Metanephros (tissue), 1 donor: ENCODE results near the gene ZNF784. TPM values are rescaled to one million over a fixed set of nuclear protein-coding genes. Genes with fewer than 3 reads are reported as not detected.

ENCODE experiments used
- total RNA-seq: library from RNA; depleted of rRNA; stranded (reverse); fragments of >200 nt; gene quantifications from one replicate; pipeline ENCODE4 v1.2.3, GENCODE V29; 2014

The ZNF784 gene, protein sequence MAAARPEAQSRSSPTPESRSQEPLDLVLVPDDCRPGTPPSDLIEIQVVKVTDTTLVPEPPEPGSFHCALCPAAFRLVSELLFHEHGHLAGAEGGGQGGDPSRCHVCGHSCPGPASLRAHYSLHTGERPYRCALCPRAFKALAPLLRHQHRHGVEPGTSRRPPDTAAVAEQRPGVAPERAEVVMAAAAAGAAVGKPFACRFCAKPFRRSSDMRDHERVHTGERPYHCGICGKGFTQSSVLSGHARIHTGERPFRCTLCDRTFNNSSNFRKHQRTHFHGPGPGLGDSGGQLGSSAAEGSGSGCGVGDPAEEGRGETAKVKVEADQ
- total RNA-seq: 14.7 TPM

DNA sequence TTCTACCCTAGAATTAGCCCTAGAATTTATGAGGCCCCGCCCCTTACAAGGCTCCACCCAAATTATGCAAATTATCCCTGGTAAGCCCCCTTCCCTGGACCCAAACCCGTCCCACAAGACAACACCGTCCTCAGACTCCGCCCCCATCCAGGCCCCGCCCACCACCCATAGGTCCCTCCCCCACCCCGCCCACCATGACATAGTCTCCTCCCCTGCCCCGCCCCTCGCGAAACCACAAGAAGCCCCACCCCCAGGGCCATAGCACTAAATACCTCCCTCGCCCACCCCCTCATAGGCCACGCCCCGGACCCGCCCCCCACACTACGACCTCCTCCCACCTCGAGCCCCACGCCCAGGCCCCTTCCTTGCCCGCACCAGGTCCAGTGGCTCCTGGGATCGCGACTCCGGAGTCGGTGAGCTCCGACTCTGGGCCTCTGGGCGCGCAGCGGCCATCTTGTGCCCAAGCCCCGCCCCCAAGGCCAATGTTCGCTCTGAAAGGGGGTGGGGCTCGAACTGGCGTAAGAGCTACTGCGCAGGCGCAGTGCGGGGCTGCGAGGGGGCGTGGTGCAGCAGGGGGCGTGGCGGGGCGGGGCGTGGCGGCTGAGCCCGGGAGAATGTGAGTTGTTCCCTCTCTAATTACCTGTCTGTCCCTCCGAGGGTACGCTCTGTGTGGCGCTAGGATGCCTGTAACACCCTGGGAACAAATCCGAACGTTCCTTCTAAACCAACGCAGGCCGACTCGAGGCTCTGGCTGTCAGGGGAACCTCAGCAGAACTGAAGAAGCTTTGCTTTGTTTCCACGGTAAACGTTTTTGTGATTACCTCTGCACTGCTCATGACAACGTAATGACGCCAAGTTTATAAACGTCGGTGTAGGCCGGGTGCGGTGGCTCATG is at the start of gene ZNF784:
Gene ZNF784 (minus strand): TSS at position 458 of the 895 bp plus-strand sequence. CDS start 5 bp downstream, at position 453.

DNA sequence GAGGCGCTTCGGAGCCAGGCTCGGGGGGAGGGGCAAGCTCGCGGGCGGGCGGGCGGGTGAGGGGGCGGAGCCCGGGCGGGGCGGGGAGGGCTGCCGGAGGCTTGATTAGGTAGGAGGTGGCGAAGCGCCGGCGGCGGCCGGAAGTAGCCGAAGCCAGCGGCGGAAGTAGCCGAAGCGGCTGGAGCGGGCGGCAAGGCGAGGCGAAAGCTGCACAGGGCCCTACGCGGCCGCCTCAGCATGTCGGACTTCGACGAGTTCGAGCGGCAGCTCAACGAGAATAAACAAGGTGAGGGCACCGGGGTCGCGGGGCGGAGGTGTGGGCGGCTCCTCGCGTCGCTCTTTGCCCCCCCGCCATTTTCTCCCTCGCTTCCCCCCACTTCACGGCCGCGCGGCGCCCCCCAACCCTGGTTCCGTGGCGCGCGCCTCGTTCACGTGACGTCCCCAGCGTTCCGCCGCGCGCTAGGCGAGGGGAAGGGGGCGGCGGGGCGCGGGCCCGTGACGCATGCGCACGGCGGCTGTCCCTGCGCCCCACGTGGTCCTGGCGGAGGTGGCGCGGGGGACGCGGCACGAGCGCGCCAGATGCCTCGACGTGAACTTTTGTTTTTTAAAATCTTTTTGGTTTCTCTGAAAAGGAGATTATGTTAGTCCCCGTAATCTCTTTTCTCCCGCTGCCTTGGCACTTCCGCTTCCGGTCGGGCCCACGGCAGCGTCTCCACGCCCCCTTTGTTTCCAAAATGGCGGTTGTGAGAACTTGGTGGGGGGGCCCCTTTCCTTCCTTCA is 30.7 kb upstream of the ZNF784 start, which contains the start of gene U2AF2:
Gene U2AF2 (plus strand): TSS at position 168 of the 780 bp plus-strand sequence. CDS start 70 bp downstream, at position 238.

DNA sequence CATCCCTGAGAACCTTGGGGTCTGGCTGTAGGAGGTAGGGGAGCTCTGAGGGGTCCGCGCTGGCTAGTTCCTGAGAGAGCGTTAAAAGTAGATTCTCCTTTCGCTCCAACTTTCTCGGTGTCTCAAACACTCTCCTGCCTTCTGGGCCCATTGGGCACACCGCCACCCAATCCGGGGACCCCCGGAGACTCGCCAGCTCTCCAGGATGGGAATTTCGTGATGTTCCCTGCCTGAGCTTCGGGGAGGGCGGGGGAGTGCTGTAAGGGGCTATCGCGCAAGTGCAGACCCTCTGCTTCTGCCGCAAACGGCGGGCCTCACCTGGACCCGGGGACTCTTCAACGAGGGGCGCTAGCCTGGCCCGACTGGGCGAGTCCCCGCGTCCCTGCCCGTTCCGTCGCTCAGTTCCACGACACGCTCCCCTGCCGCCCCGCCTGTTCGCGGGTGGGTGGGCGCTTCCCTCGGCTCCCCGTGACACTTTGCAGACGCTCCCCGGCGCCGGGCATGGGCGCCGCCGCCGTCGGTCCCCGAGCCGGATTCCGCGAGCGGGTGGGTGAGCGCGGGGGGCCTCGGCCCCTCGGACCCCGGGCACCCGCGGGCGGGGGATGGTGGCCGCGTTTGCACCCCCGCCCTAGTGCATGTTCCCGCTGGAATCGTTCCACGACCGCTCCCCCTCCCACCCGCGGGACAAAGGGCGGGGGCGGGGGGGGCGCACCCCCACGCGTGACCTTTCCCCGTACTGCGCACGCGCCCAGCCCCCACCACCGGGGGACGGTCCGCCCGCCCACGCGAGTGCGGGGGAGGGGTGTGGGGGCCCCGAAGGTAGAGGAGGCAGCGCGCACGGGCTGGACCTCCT is 23.6 kb upstream of the ZNF784 start, which contains the start of gene CCDC106:
Gene CCDC106 (plus strand): TSS at position 481 of the 853 bp plus-strand sequence. CDS start 835 bp downstream, outside the sequence.

DNA sequence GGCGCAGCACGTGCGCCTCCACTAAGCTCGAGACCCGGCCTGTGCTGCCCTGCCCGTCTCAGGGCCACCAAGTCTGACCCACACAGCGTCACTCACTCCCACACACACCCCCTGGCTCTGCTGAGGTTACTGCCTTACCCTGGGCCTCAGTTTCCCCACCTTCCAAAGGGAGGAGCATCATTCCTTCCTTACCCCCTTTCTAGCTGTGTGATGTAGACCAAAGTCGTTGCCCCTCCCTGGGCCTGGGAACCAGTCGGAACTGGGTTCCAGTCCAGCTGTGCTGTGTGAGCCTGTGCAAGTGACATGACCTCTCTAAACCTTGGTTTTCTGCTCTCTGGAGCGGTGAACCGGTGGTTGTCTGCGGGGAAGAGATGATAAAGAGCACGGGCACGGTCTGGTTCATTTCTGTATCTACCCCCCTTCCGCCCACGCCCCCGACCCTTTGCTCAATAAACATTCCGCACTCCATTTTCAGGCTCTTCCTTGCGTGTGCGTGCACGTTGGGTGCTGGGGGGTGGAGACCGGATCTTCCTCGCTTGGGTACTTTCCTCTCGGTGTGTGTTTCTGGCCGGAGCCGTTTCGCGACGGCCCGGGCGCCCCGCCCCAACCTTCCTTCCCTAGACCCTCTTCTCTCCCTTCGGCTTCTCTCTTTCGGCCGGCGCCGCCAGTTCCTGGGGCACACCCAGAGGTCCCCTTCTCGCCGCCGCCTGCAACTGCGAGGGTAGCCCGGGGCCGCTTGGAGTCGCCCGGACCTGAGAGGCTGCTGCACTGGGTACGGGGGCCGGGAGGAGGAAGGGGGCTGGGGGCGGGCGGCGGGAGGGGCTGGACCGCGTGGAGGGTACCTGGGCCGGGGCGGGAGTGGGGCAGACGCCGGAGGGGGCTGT is 18.9 kb upstream of the ZNF784 start, which contains the start of gene ZNF581:
Gene ZNF581 (plus strand): TSS at position 647 of the 884 bp plus-strand sequence. CDS start 923 bp downstream, outside the sequence.

DNA sequence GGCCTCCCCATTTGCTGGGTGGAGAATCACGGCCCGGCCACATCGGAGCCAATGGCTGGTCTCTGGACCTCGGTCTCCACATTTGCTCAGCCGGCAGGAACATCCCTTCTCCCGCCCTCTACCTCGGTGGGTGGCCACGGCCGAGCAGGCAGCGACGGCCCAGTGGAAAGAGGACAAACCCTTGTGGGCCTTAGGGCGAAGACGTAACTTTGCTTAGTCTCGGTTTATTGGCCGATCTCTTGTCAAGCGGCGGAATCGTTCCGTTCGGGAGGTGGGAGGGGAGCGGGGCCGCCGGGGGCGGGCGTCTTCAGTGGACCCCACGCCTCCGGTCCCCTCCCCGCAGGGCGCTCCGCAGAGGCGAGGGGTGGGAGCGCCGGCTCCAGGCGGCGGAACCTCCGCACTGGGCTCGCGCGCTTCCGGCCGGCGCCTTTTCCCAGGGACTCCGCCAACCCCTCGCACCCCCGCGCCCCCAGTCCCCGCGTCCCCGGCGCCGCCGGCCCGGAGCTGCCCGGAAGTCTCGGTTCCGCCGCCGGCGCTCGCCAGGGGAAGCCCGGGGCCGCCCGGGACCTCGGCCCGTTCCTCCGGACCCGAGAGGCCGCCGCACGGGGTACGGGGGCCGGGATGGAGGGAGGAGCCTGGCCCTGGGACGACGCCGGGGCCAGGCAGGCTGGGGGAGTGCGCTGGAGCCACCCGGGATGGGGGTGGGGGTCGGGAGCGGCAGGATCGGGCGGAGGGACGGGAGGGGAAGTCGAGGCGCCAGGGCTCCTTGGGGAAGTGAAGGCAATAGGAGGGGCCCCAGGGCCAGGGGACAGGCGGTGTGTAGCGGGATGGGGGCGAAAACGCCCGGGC is 16.4 kb upstream of the ZNF784 start, which contains the start of gene ZNF580:
Gene ZNF580 (plus strand): TSS at position 426 of the 849 bp plus-strand sequence. CDS start 1,507 bp downstream, outside the sequence.

DNA sequence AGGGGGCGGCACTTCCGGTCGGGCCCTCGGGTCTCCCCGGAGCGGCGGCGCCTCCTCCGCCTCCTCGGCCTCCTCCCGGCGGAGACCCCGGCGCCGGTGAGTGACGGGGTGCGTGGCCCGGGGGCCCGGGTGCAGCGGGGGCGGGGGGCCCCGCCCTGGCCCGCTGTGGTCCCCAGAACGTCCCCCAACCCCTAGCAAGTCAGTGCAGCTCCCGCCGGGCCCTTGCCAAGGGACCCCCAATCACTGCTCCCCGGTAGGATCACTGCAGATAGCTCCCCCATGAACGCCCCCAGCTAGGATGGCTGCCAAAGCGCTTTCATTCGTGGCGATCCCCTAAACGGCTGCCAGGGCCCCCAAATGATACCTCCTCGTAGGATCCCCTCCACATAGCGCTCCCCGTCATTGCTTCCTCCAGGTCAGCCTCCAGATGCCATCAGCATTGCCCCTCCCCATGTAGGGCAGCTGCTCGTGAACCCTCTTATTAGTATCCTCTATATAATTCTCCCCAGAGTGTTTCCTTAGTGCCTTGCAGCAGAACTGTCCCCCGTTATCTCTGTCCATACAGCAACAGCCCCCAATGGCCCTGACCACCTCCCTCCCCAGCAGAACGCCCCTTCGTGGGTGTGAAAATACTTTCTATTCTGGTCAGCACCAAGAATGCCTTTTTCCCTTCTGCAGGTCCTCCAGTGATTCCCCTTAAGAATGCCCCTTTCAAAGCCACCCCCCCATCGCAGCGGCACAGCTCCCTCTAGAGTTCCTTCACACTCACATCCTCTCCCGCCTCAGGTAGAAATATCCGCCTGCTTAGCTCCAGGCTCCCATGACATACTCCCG is 18.5 kb downstream of the ZNF784 start, which contains the start of gene ZNF865:
Gene ZNF865 (plus strand): TSS at position 11 of the 834 bp plus-strand sequence. CDS start 7,972 bp downstream, outside the sequence.

DNA sequence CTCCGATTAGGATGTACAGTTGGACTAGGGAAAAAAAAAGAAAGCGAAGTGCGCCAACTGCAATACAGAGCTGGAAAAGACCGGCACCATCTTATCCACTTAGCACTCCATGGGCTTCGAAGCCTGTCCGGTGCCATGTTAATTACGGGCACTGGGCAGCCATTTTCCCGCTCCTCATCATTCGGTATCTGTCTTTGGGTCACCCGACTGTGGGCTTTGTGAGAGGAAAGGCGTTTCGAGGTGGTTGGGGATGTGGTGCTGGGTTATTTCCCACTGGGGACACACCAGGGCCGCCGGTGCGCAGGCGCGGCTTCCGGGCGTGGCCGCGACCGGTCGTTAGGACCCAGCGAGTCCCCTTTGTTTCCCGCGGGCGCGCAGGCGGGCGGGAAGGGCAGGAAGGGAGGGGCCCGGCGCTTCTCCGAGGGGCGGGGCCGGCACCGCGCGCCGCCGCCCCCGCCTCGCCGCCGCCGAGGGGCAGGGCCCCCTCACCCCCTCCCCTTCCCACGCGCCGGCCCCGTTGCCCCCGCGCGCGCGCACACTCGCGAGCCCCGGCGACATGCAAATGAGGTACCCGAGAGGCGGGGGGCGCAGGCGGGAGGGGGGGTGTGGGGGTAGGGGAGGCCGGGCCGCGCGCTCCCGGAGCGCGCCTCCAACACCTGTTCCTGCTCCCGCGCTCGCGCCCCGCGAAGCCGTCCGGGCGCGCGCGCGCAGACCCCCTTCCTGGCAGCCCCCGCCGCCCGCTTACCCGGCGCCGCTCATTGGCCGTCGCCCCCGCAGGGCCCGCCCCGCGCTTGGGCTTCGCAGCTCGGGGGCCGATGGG is 24.3 kb downstream of the ZNF784 start, which contains the start of gene ZNF524:
Gene ZNF524 (plus strand): TSS at position 447 of the 820 bp plus-strand sequence. CDS start 1,825 bp downstream, outside the sequence.

DNA sequence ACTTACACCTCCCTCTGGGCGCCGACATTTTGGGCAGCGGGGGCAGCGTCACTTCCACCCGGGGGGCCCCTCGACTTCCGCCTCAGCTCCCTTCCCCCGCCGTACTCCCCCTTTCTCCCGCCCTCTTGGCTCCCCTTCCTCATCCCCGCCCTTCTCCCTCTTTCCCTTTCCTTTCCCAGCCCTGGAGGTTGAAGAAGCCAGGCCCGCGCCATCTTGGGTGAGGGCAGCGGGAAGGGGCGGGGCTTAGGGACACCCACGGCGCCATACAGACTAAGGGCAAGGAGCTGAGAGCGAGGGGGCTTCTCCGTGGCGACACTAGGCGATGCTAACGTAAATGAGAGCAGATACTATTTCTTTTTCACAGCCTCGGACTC is 24.9 kb downstream of the ZNF784 start, which contains the start of gene FIZ1:
Gene FIZ1 (minus strand): TSS at position 50 of the 374 bp plus-strand sequence. CDS start 1,652 bp downstream, outside the sequence.

DNA sequence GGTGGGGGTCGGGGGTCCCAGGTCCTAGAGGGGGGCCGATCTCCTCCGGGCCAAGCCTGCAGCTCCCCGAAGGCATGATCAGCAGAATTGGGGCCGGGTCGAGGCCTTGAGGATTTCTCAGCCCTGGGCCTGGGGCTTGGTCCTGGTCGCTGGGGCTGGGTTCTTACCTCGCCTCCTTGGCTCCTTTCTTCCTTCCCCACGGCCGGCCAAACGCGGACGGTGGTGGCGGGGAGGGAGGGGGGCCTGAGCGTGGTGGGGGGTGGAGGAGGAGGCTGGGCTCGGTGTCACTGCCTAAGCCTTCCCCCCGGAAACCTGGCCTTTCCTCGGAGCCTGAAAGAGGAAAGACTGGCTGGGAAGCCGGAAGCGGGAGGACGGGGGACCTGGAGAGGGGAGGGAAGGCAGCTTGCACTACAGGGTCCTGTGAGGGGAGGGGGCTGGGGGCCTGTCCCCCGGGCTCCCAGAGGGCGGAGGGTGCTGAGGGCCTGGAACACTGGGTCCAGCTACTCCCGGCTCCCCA is 43.7 kb downstream of the ZNF784 start, which contains the start of gene ZNF579:
Gene ZNF579 (minus strand): TSS at position 221 of the 517 bp plus-strand sequence. CDS start 1,209 bp downstream, outside the sequence.

Other genes with a start within 250 kb of the ZNF784 start
- not detected for gene TMEM190, start 247.7 kb downstream of the ZNF784 start, total RNA-seq
- gene TMEM238, start 240.3 kb downstream of the ZNF784 start, total RNA-seq: 1.6 TPM
- gene RPL28, start 238.6 kb downstream of the ZNF784 start, total RNA-seq: 334 TPM
- gene UBE2S, start 216.8 kb downstream of the ZNF784 start, total RNA-seq: 21.2 TPM
- gene SHISA7, start 181.3 kb downstream of the ZNF784 start, total RNA-seq: 0.12 TPM
- gene ISOC2, start 162.9 kb downstream of the ZNF784 start, total RNA-seq: 80.6 TPM
- not detected for gene C19orf85, start 159.8 kb downstream of the ZNF784 start, total RNA-seq
- gene ZNF628, start 147.9 kb downstream of the ZNF784 start, total RNA-seq: 5.6 TPM
- gene NAT14, start 139.4 kb downstream of the ZNF784 start, total RNA-seq: 19.6 TPM
- 5.3 TPM for gene SSC5D, start 136.1 kb downstream of the ZNF784 start, total RNA-seq
- 0.35 TPM for gene SBK2, start 87.4 kb downstream of the ZNF784 start, total RNA-seq
- gene SBK3, start 79.0 kb downstream of the ZNF784 start, total RNA-seq: not detected
- gene ZNF579, start 43.7 kb downstream of the ZNF784 start, total RNA-seq: 10.0 TPM
- gene FIZ1, start 25.0 kb downstream of the ZNF784 start, total RNA-seq: 9.2 TPM
- 13.3 TPM for gene ZNF524, start 24.3 kb downstream of the ZNF784 start, total RNA-seq
- gene ZNF865, start 18.9 kb downstream of the ZNF784 start, total RNA-seq: 10.3 TPM
- 18.8 TPM for gene ZNF580, start 16.4 kb upstream of the ZNF784 start, total RNA-seq
- gene ZNF581, start 19.1 kb upstream of the ZNF784 start, total RNA-seq: 26.9 TPM
- 12.3 TPM for gene CCDC106, start 23.6 kb upstream of the ZNF784 start, total RNA-seq
- gene U2AF2, start 30.5 kb upstream of the ZNF784 start, total RNA-seq: 150 TPM
- 110 TPM for gene EPN1, start 50.7 kb upstream of the ZNF784 start, total RNA-seq
- gene NLRP9, start 113.8 kb upstream of the ZNF784 start, total RNA-seq: not detected
- not detected for gene RFPL4A, start 134.5 kb upstream of the ZNF784 start, total RNA-seq
- gene RFPL4AL1, start 144.6 kb upstream of the ZNF784 start, total RNA-seq: 0.41 TPM
- gene NLRP11, start 207.4 kb upstream of the ZNF784 start, total RNA-seq: 0.18 TPM
- not detected for gene NLRP4, start 212.0 kb upstream of the ZNF784 start, total RNA-seq